Neural cell (in vitro differentiated cells): Measurements from ENCODE around the gene LHFPL2. TPM values are rescaled to one million over a fixed set of nuclear protein-coding genes. Genes with fewer than 3 reads are reported as not detected.

ENCODE experiments used
- H2AFZ ChIP-seq: fragments of 200-600, 300-800 bp; sonication (generic), shearing (Covaris generic); 2 replicates; pipeline ENCODE4 v1.6.0; 2014; ENCODE audit warnings: low read depth, mild to moderate bottlenecking, antibody characterized with exemption, low read length, moderate library complexity
- H3F3A ChIP-seq: fragments of 200-600 bp; shearing (Covaris generic); 2 replicates; pipeline ENCODE4 v1.6.1; 2016; ENCODE audit warnings: mild to moderate bottlenecking, moderate library complexity, mixed read lengths, antibody characterized with exemption, low read length; ENCODE audit not compliant: insufficient read depth, poor library complexity, severe bottlenecking
- H3K27ac ChIP-seq: fragments of 200-600, 300-800 bp; sonication (generic), shearing (Covaris generic); 2 replicates; pipeline ENCODE4 v1.5.1; 2014; ENCODE audit warnings: mild to moderate bottlenecking, low read length, moderate library complexity
- H3K27me3 ChIP-seq: fragments of 300-800, 200-600 bp; sonication (generic), shearing (Covaris generic); 2 replicates; pipeline ENCODE4 v1.6.0; 2014; ENCODE audit warnings: mild to moderate bottlenecking, low read depth, low read length, moderate library complexity; ENCODE audit not compliant: insufficient read depth
- H3K36me3 ChIP-seq: fragments of 300-800, 200-600 bp; sonication (generic), shearing (Covaris generic); 2 replicates; pipeline ENCODE4 v1.5.1; 2014; ENCODE audit warnings: mild to moderate bottlenecking, antibody characterized with exemption, low read length, moderate library complexity; ENCODE audit not compliant: insufficient read depth
- H3K4me2 ChIP-seq: fragments of 300-800, 200-600 bp; sonication (generic), shearing (Covaris generic); 2 replicates; pipeline ENCODE4 v1.6.0; 2014; ENCODE audit warnings: mild to moderate bottlenecking, low read length
- H3K4me3 ChIP-seq: fragments of 300-800, 200-600 bp; sonication (generic), shearing (Covaris generic); 2 replicates; pipeline ENCODE4 v1.5.1; 2014; ENCODE audit warnings: mild to moderate bottlenecking, low read length, moderate library complexity
- H3K79me2 ChIP-seq: fragments of 200-600 bp; shearing (Covaris generic); replicated peaks from 2 replicates; pipeline ENCODE4 v1.6.0; 2014; ENCODE audit warnings: mild to moderate bottlenecking, low read length, moderate library complexity; ENCODE audit not compliant: insufficient read depth
- H3K9ac ChIP-seq: fragments of 300-800, 200-600 bp; sonication (generic), shearing (Covaris generic); 2 replicates; pipeline ENCODE4 v1.6.1; 2016; ENCODE audit warnings: mild to moderate bottlenecking, low read length, mixed read lengths
- H3K9me2 ChIP-seq: fragments of 200-600 bp; shearing (Covaris generic); 2 replicates; pipeline ENCODE4 v1.6.1; 2016; ENCODE audit warnings: mild to moderate bottlenecking, low read length, mixed read lengths; ENCODE audit not compliant: insufficient read depth
- H3K9me3 ChIP-seq: fragments of 200-600, 300-800 bp; sonication (generic), shearing (Covaris generic); 2 replicates; pipeline ENCODE4 v1.6.1; 2016; ENCODE audit warnings: mild to moderate bottlenecking, mixed run types, low read length, moderate library complexity, mixed read lengths
- H4K20me1 ChIP-seq: fragments of 200-600 bp; shearing (Covaris generic); 2 replicates; pipeline ENCODE4 v1.6.1; 2016; ENCODE audit warnings: mild to moderate bottlenecking, mixed run types; ENCODE audit not compliant: insufficient read depth
- CTCF ChIP-seq: fragments of 450-650 bp; IDR thresholded peaks from 2 replicates; pipeline ENCODE4 v1.5.1; 2014; ENCODE audit warnings: antibody characterized with exemption, mild to moderate bottlenecking, moderate library complexity; ENCODE audit not compliant: poor library complexity, severe bottlenecking
- EP300 ChIP-seq: fragments of 450-650 bp; conservative IDR thresholded peaks from 2 replicates; pipeline ENCODE4 v1.6.1; 2014; ENCODE audit warnings: antibody characterized with exemption, mild to moderate bottlenecking, moderate library complexity; ENCODE audit not compliant: poor library complexity, severe bottlenecking
- EZH2 ChIP-seq: fragments of 200-600, 300-800 bp; shearing (Covaris generic), sonication (generic); IDR thresholded peaks from 2 replicates; pipeline ENCODE4 v1.6.1; 2014; ENCODE audit warnings: antibody characterized with exemption, low read length, borderline replicate concordance, mild to moderate bottlenecking; ENCODE audit not compliant: insufficient read depth, poor library complexity, severe bottlenecking
- POLR2AphosphoS5 ChIP-seq: IDR thresholded peaks from 2 replicates; pipeline ENCODE4 v1.6.1; 2012
- RAD21 ChIP-seq: fragments of 450-650 bp; conservative IDR thresholded peaks from 2 replicates; pipeline ENCODE4 v1.6.1; 2014; ENCODE audit warnings: antibody characterized with exemption, mild to moderate bottlenecking, moderate library complexity
- REST ChIP-seq: IDR thresholded peaks from 2 replicates; pipeline ENCODE4 v1.6.1; 2012; ENCODE audit warnings: borderline replicate concordance
- TAF1 ChIP-seq: IDR thresholded peaks from 2 replicates; pipeline ENCODE4 v1.6.1; 2012; ENCODE audit warnings: low read depth
- polyA plus RNA-seq: library from polyadenylated mRNA; depleted of rRNA; stranded (reverse); fragments of >200 nt; gene quantifications from 2 replicates; pipeline ENCODE4 v1.2.3, GENCODE V29; 2014

Gene LHFPL2
- polyA plus RNA-seq, 1 donor from 2014 or later = 1.6 TPM

DNA sequence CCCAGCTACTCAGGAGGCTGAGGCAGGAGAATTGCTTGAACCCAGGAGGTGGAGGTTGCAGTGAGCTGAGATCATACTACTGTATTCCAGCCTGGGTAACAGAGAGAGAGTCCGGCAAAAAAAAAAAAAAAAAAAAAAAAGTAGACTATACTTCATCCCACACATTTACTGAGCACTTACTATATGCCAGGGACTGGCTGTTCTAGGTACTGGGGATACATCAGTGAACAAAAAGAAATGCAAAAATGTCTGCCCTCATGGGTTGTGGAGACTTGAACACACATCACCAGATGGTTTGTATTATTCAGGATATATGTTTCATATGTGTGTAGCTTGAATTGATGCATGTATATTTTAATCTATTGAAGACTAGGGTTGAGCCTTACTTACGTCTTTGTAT is 2.9 kb upstream of the LHFPL2 start:
- H3K9me3 ChIP-seq = no peaks in the 10 kb centered on the region
- H2AFZ ChIP-seq = no peak overlapping the region
- H3K9me2 ChIP-seq = no peaks in the 10 kb centered on the region
- no peaks in the 10 kb centered on the region for H3K36me3 ChIP-seq
- H3K79me2 ChIP-seq = no peaks in the 10 kb centered on the region
- H3K27ac ChIP-seq = no peak overlapping the region
- no peak for TF ChIP-seq CTCF
- H3F3A ChIP-seq = peaks cover 12% of the 10 kb centered on the region
- peaks cover 11% of the 10 kb centered on the region for H3K27me3 ChIP-seq
- H3K4me3 ChIP-seq = no peak overlapping the region
- no peak overlapping the region for H3K4me2 ChIP-seq
- no peak overlapping the region for H3K9ac ChIP-seq
- no peaks in the 10 kb centered on the region for H4K20me1 ChIP-seq

- Histone ChIP-seq H3K79me2 (peaks cover 6% of the 10 kb centered on the region), H3F3A (peaks cover 12% of the 10 kb centered on the region), H2AFZ (no peak overlapping the region), H3K9me3 (no peaks in the 10 kb centered on the region), H3K9ac (no peak overlapping the region), H3K4me2 (no peak overlapping the region), H3K27me3 (peaks cover 17% of the 10 kb centered on the region), H3K9me2 (no peaks in the 10 kb centered on the region), H4K20me1 (no peaks in the 10 kb centered on the region), H3K4me3 (no peak overlapping the region), H3K27ac (no peak overlapping the region), H3K36me3 (no peaks in the 10 kb centered on the region)
- no peak for TF ChIP-seq EZH2
- no peak for TF ChIP-seq EP300
These were observed 2.0 kb upstream of the LHFPL2 start for GRCh38 chr5:78650531-78650930.

- Histone ChIP-seq H2AFZ (no peak overlapping the region), H3K9ac (no peak overlapping the region), H4K20me1 (no peaks in the 10 kb centered on the region), H3K4me2 (no peak overlapping the region), H3K27ac (no peak overlapping the region), H3K27me3 (peaks cover 17% of the 10 kb centered on the region), H3K9me3 (no peaks in the 10 kb centered on the region), H3F3A (peaks cover 12% of the 10 kb centered on the region), H3K79me2 (peaks cover 9% of the 10 kb centered on the region), H3K36me3 (no peaks in the 10 kb centered on the region), H3K9me2 (no peaks in the 10 kb centered on the region), H3K4me3 (no peak overlapping the region)
- TF ChIP-seq CTCF (no peak), EP300 (no peak), RAD21 (no peak), POLR2AphosphoS5 (no peak), REST (no peak), TAF1 (no peak)
These were observed 1.4 kb upstream of the LHFPL2 start for GRCh38 chr5:78649861-78650496.
